Choroid plexus epithelial cell (primary cell): ENCODE results near the gene HSD17B1.
A peak's percentile ranks its signal among the peaks of the same experiment; 100 is the strongest.

ENCODE experiments used
- DNase-seq: peaks from one replicate; pipeline ENCODE4 v3.0.0-alpha.2; 2010; ENCODE audit warnings: low read depth
- H3K4me3 ChIP-seq: 2 replicates; pipeline ENCODE4 v1.5.1; 2011; ENCODE audit warnings: low read depth, mild to moderate bottlenecking, control low read depth, low read length, moderate library complexity
- CTCF ChIP-seq: conservative IDR thresholded peaks from 2 replicates; pipeline ENCODE4 v1.5.1; 2011; ENCODE audit warnings: low read depth, mild to moderate bottlenecking, control low read depth, inconsistent platforms, low read length, moderate library complexity

The HSD17B1 gene

GRCh38 chr17:42512733-42513251 lies 39.9 kb upstream of the HSD17B1 start:
- peak; percentile 38 for DNase-seq
- no peak overlapping the region for H3K4me3 ChIP-seq
- TF ChIP-seq CTCF = no peak

GRCh38 chr17:42513686-42514085 lies 39.0 kb upstream of the HSD17B1 start:
- no peak overlapping the region for H3K4me3 ChIP-seq
- no peak for TF ChIP-seq CTCF
- DNase-seq = no peak

- no peak for DNase-seq
- H3K4me3 ChIP-seq = no peak overlapping the region
- TF ChIP-seq CTCF = no peak
Measured at GRCh38 chr17:42514279-42514678, 38.4 kb upstream of the HSD17B1 start.

GRCh38 chr17:42514867-42515266 lies 37.9 kb upstream of the HSD17B1 start:
- TF ChIP-seq CTCF = no peak
- no peak overlapping the region for H3K4me3 ChIP-seq
- DNase-seq = peak; percentile 55

GRCh38 chr17:42517516-42517915 lies 35.2 kb upstream of the HSD17B1 start:
- no peak overlapping the region for H3K4me3 ChIP-seq
- peak; percentile 91 for DNase-seq
- peak; percentile 95 for TF ChIP-seq CTCF

GRCh38 chr17:42518046-42518754 lies 34.5 kb upstream of the HSD17B1 start:
- no peak overlapping the region for H3K4me3 ChIP-seq
- no peak for TF ChIP-seq CTCF
- peak; percentile 91 for DNase-seq
